GM23338 (cell line): Measurements from ENCODE around the gene SLC4A8. TPM values are rescaled to one million over a fixed set of nuclear protein-coding genes. Genes with fewer than 3 reads are reported as not detected.
A peak's percentile ranks its signal among the peaks of the same experiment; 100 is the strongest.

Experiments
- ATAC-seq: fragments of 200-7000 bp; cut with Tn5 transposase; 3 replicates; pipeline ENCODE4 v1.9.1; 2020
- DNase-seq: peaks from one replicate; pipeline ENCODE4 v3.0.0-alpha.2; 2015; ENCODE audit warnings: low spot score
- H2AFZ ChIP-seq: fragments of 200-600 bp; sonication (generic); 2 replicates; pipeline ENCODE4 v1.8.0; 2016; ENCODE audit warnings: antibody characterized with exemption, mild to moderate bottlenecking, moderate library complexity
- H3F3A ChIP-seq: fragments of 200-600 bp; sonication (generic); replicated peaks from 2 replicates; pipeline ENCODE4 v1.8.0; 2017; ENCODE audit warnings: antibody characterized with exemption, mixed run types, low read depth
- H3K27ac ChIP-seq: fragments of 200-600 bp; sonication (generic); 2 replicates; pipeline ENCODE4 v1.6.1; 2016; ENCODE audit warnings: low read depth
- H3K27me3 ChIP-seq: fragments of 200-600 bp; sonication (generic); 2 replicates; pipeline ENCODE4 v1.8.0; 2016; ENCODE audit warnings: mild to moderate bottlenecking, mixed run types, moderate library complexity; ENCODE audit not compliant: insufficient read depth
- H3K36me3 ChIP-seq: fragments of 200-600 bp; sonication (generic); 2 replicates; pipeline ENCODE4 v1.8.0; 2016; ENCODE audit warnings: mild to moderate bottlenecking; ENCODE audit not compliant: insufficient read depth
- H3K4me1 ChIP-seq: fragments of 200-600 bp; sonication (generic); 2 replicates; pipeline ENCODE4 v1.8.0; 2016; ENCODE audit warnings: mild to moderate bottlenecking, moderate library complexity; ENCODE audit not compliant: insufficient read depth
- H3K4me2 ChIP-seq: fragments of 200-600 bp; sonication (generic); 2 replicates; pipeline ENCODE4 v1.7.1; 2017; ENCODE audit warnings: mixed run types
- H3K4me3 ChIP-seq: fragments of 200-600 bp; sonication (generic); 2 replicates; pipeline ENCODE4 v1.6.1; 2016; ENCODE audit warnings: mixed run types
- H3K79me2 ChIP-seq: fragments of 200-600 bp; sonication (generic); replicated peaks from 2 replicates; pipeline ENCODE4 v1.8.0; 2017; ENCODE audit warnings: mild to moderate bottlenecking; ENCODE audit not compliant: insufficient read depth
- H3K9me2 ChIP-seq: fragments of 200-600 bp; sonication (generic); 2 replicates; pipeline ENCODE4 v1.8.0; 2017; ENCODE audit not compliant: insufficient read depth
- H4K20me1 ChIP-seq: fragments of 200-600 bp; sonication (generic); replicated peaks from 2 replicates; pipeline ENCODE4 v1.8.0; 2017; ENCODE audit warnings: mild to moderate bottlenecking; ENCODE audit not compliant: insufficient read depth
- H3K27ac Mint-ChIP-seq: 2 replicates; pipeline ENCODE4 v1.8.0; 2020; ENCODE audit warnings: inconsistent platforms, mild to moderate bottlenecking, moderate library complexity, mixed read lengths
- H3K27me3 Mint-ChIP-seq: 3 replicates; pipeline ENCODE4 v1.8.0; 2022; ENCODE audit warnings: low read depth, mild to moderate bottlenecking, moderate library complexity, mixed read lengths, inconsistent platforms; ENCODE audit not compliant: insufficient read depth, poor library complexity
- H3K36me3 Mint-ChIP-seq: 3 replicates; pipeline ENCODE4 v1.8.0; 2021; ENCODE audit warnings: low read depth, mild to moderate bottlenecking, inconsistent platforms, moderate library complexity, mixed read lengths
- H3K4me1 Mint-ChIP-seq: 3 replicates; pipeline ENCODE4 v1.8.0; 2020; ENCODE audit warnings: mild to moderate bottlenecking, inconsistent platforms, mixed read lengths
- H3K4me3 Mint-ChIP-seq: 3 replicates; pipeline ENCODE4 v1.8.0; 2021; ENCODE audit warnings: moderate library complexity, mild to moderate bottlenecking, inconsistent platforms, mixed read lengths
- H3K9me3 Mint-ChIP-seq: 3 replicates; pipeline ENCODE4 v1.8.0; 2020; ENCODE audit warnings: moderate library complexity, mild to moderate bottlenecking, inconsistent platforms, mixed read lengths
- CREB1 ChIP-seq: fragments of 250-450 bp; sonication (Bioruptor Pico); IDR thresholded peaks from 2 replicates; pipeline ENCODE4 v1.5.0; 2020; ENCODE audit warnings: low read depth, mild to moderate bottlenecking, moderate library complexity
- EZH2 ChIP-seq: fragments of 200-600 bp; sonication (generic); IDR thresholded peaks from one replicate; pipeline ENCODE4 v1.8.0; 2017; ENCODE audit warnings: antibody characterized with exemption, mild to moderate bottlenecking, low read depth; ENCODE audit not compliant: unreplicated experiment
- EZH2phosphoT487 ChIP-seq: fragments of 200-600 bp; sonication (generic); IDR thresholded peaks from one replicate; pipeline ENCODE4 v1.8.1; 2018; ENCODE audit warnings: antibody characterized with exemption; ENCODE audit not compliant: unreplicated experiment
- JUNB ChIP-seq: IDR thresholded peaks from one replicate; pipeline ENCODE4 v1.6.1; 2016; ENCODE audit warnings: antibody characterized with exemption; ENCODE audit not compliant: unreplicated experiment
- NANOG ChIP-seq: IDR thresholded peaks from 2 replicates; pipeline ENCODE4 v1.6.1; 2016; ENCODE audit warnings: antibody characterized with exemption, borderline replicate concordance
- POLR2AphosphoS5 ChIP-seq: IDR thresholded peaks from 2 replicates; pipeline ENCODE4 v1.6.1; 2016; ENCODE audit warnings: antibody characterized with exemption, low read depth
- STAT1 ChIP-seq: IDR thresholded peaks from one replicate; pipeline ENCODE4 v1.6.1; 2016; ENCODE audit warnings: antibody characterized with exemption; ENCODE audit not compliant: unreplicated experiment
- ZNF114 ChIP-seq: fragments of 250-450 bp; sonication (Bioruptor Pico); IDR thresholded peaks from 2 replicates; pipeline ENCODE4 v1.5.0; 2020; ENCODE audit warnings: mild to moderate bottlenecking, moderate library complexity
- ZNF331 ChIP-seq: fragments of 250-450 bp; sonication (Bioruptor Pico); IDR thresholded peaks from 2 replicates; pipeline ENCODE4 v1.5.0; 2020; ENCODE audit warnings: low read depth, mild to moderate bottlenecking, moderate library complexity
- polyA plus RNA-seq: library from polyadenylated mRNA; unstranded; fragments of >200 nt; fragmentation: Nextera tagmentation; extraction: Ambion mirVana; gene quantifications from 2 replicates; pipeline ENCODE4 v1.2.1, GENCODE V29; 2016
- total RNA-seq: library from RNA; depleted of rRNA; stranded (reverse); fragments of >200 nt; shearing (Covaris generic); gene quantifications from 2 replicates; pipeline ENCODE4 v1.2.3, GENCODE V29; 2014
- TF ChIP-seq, protein P1 (sequence below): IDR thresholded peaks from one replicate; pipeline ENCODE4 v1.6.1; 2018; ENCODE audit warnings: antibody characterized with exemption; ENCODE audit not compliant: unreplicated experiment
- TF ChIP-seq, protein P2 (sequence below), 2 experiments: fragments of 200-600 bp in 1 of 2; sonication (generic) in 1 of 2; conservative IDR thresholded peaks; 2 replicates each; pipeline versions ENCODE4 v1.5.1 to v1.6.1; 2016 to 2017; ENCODE audit warnings: antibody characterized with exemption in 2 of 2, low read depth in 2 of 2, mild to moderate bottlenecking in 2 of 2, moderate library complexity in 1 of 2
- TF ChIP-seq, protein P3 (sequence below): IDR thresholded peaks from 2 replicates; pipeline ENCODE4 v1.6.1; 2016; ENCODE audit warnings: antibody characterized with exemption
- TF ChIP-seq, protein P4 (sequence below): fragments of 250-450 bp; sonication (Bioruptor Pico); IDR thresholded peaks from 2 replicates; pipeline ENCODE4 v1.5.0; 2020; ENCODE audit warnings: mild to moderate bottlenecking, moderate library complexity

The SLC4A8 gene
- total and polyA plus RNA-seq, 2 experiments from 2014 or later = 7.6 to 9.2 TPM

DNA sequence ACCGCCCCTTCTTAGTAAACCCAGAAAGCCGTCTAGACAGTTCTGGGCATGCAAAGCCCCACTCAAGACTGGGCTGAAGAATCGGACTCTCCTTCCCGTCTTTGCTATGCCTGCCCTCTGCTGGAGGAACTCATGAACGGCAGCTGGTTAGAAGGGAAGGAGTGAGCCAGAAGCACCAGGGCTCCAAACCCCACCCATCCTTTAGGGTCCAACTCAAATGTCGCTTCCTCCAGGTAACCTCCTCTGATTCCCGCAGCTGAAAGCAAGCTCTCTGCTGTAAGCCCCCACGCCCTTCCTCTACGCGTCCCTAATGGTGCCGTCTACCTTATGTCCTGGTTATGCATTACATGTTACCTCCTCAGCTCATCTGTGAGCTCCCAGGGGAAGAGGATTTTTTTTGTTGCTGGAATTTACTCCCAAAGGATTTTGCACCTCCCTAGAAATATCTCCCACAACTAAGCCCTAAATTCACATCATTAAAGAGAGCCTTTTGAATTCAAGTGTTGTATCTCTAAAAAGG lies 107.4 kb downstream of the SLC4A8 start:
- Mint-ChIP-seq H3K4me1 (peaks cover 30% of the 10 kb centered on the region), H3K36me3 (no peaks in the 10 kb centered on the region), H3K27ac (no peak overlapping the region), H3K4me3 (peak overlapping the region; percentile 29; the same call in 2 of the 3 replicates), H3K27me3 (peaks cover 7% of the 10 kb centered on the region), H3K9me3 (no peaks in the 10 kb centered on the region)
- H3K4me3 ChIP-seq = peak overlapping the region; percentile 37
- no peaks in the 10 kb centered on the region for H3K36me3 ChIP-seq
- peak overlapping the region; percentile 65 for H3K4me2 ChIP-seq
- no peaks in the 10 kb centered on the region for H3K27me3 ChIP-seq
- H2AFZ ChIP-seq = peak overlapping the region; percentile 57
- no peaks in the 10 kb centered on the region for H3K9me2 ChIP-seq
- TF ChIP-seq JUNB = peak; percentile 63
- no peak for TF ChIP-seq CREB1 (CRISPR knock-in tag)
- TF ChIP-seq NANOG = no peak
- TF ChIP-seq EZH2 = no peak
- no peak for TF ChIP-seq EZH2phosphoT487
- TF ChIP-seq, protein P1, sequence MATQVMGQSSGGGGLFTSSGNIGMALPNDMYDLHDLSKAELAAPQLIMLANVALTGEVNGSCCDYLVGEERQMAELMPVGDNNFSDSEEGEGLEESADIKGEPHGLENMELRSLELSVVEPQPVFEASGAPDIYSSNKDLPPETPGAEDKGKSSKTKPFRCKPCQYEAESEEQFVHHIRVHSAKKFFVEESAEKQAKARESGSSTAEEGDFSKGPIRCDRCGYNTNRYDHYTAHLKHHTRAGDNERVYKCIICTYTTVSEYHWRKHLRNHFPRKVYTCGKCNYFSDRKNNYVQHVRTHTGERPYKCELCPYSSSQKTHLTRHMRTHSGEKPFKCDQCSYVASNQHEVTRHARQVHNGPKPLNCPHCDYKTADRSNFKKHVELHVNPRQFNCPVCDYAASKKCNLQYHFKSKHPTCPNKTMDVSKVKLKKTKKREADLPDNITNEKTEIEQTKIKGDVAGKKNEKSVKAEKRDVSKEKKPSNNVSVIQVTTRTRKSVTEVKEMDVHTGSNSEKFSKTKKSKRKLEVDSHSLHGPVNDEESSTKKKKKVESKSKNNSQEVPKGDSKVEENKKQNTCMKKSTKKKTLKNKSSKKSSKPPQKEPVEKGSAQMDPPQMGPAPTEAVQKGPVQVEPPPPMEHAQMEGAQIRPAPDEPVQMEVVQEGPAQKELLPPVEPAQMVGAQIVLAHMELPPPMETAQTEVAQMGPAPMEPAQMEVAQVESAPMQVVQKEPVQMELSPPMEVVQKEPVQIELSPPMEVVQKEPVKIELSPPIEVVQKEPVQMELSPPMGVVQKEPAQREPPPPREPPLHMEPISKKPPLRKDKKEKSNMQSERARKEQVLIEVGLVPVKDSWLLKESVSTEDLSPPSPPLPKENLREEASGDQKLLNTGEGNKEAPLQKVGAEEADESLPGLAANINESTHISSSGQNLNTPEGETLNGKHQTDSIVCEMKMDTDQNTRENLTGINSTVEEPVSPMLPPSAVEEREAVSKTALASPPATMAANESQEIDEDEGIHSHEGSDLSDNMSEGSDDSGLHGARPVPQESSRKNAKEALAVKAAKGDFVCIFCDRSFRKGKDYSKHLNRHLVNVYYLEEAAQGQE = no peak
- TF ChIP-seq POLR2AphosphoS5 = no peak
- TF ChIP-seq, protein P2, sequence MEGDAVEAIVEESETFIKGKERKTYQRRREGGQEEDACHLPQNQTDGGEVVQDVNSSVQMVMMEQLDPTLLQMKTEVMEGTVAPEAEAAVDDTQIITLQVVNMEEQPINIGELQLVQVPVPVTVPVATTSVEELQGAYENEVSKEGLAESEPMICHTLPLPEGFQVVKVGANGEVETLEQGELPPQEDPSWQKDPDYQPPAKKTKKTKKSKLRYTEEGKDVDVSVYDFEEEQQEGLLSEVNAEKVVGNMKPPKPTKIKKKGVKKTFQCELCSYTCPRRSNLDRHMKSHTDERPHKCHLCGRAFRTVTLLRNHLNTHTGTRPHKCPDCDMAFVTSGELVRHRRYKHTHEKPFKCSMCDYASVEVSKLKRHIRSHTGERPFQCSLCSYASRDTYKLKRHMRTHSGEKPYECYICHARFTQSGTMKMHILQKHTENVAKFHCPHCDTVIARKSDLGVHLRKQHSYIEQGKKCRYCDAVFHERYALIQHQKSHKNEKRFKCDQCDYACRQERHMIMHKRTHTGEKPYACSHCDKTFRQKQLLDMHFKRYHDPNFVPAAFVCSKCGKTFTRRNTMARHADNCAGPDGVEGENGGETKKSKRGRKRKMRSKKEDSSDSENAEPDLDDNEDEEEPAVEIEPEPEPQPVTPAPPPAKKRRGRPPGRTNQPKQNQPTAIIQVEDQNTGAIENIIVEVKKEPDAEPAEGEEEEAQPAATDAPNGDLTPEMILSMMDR (conservative IDR thresholded peaks at IDR 0.05; ENCODE audit: low read depth in 2 of 2) = peak; percentile 73 to 97
- TF ChIP-seq ZNF331 (CRISPR knock-in tag) = no peak
- TF ChIP-seq, protein P3, sequence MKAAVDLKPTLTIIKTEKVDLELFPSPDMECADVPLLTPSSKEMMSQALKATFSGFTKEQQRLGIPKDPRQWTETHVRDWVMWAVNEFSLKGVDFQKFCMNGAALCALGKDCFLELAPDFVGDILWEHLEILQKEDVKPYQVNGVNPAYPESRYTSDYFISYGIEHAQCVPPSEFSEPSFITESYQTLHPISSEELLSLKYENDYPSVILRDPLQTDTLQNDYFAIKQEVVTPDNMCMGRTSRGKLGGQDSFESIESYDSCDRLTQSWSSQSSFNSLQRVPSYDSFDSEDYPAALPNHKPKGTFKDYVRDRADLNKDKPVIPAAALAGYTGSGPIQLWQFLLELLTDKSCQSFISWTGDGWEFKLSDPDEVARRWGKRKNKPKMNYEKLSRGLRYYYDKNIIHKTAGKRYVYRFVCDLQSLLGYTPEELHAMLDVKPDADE = no peak
- TF ChIP-seq ZNF114 (CRISPR knock-in tag) = no peak
- TF ChIP-seq, protein P4, sequence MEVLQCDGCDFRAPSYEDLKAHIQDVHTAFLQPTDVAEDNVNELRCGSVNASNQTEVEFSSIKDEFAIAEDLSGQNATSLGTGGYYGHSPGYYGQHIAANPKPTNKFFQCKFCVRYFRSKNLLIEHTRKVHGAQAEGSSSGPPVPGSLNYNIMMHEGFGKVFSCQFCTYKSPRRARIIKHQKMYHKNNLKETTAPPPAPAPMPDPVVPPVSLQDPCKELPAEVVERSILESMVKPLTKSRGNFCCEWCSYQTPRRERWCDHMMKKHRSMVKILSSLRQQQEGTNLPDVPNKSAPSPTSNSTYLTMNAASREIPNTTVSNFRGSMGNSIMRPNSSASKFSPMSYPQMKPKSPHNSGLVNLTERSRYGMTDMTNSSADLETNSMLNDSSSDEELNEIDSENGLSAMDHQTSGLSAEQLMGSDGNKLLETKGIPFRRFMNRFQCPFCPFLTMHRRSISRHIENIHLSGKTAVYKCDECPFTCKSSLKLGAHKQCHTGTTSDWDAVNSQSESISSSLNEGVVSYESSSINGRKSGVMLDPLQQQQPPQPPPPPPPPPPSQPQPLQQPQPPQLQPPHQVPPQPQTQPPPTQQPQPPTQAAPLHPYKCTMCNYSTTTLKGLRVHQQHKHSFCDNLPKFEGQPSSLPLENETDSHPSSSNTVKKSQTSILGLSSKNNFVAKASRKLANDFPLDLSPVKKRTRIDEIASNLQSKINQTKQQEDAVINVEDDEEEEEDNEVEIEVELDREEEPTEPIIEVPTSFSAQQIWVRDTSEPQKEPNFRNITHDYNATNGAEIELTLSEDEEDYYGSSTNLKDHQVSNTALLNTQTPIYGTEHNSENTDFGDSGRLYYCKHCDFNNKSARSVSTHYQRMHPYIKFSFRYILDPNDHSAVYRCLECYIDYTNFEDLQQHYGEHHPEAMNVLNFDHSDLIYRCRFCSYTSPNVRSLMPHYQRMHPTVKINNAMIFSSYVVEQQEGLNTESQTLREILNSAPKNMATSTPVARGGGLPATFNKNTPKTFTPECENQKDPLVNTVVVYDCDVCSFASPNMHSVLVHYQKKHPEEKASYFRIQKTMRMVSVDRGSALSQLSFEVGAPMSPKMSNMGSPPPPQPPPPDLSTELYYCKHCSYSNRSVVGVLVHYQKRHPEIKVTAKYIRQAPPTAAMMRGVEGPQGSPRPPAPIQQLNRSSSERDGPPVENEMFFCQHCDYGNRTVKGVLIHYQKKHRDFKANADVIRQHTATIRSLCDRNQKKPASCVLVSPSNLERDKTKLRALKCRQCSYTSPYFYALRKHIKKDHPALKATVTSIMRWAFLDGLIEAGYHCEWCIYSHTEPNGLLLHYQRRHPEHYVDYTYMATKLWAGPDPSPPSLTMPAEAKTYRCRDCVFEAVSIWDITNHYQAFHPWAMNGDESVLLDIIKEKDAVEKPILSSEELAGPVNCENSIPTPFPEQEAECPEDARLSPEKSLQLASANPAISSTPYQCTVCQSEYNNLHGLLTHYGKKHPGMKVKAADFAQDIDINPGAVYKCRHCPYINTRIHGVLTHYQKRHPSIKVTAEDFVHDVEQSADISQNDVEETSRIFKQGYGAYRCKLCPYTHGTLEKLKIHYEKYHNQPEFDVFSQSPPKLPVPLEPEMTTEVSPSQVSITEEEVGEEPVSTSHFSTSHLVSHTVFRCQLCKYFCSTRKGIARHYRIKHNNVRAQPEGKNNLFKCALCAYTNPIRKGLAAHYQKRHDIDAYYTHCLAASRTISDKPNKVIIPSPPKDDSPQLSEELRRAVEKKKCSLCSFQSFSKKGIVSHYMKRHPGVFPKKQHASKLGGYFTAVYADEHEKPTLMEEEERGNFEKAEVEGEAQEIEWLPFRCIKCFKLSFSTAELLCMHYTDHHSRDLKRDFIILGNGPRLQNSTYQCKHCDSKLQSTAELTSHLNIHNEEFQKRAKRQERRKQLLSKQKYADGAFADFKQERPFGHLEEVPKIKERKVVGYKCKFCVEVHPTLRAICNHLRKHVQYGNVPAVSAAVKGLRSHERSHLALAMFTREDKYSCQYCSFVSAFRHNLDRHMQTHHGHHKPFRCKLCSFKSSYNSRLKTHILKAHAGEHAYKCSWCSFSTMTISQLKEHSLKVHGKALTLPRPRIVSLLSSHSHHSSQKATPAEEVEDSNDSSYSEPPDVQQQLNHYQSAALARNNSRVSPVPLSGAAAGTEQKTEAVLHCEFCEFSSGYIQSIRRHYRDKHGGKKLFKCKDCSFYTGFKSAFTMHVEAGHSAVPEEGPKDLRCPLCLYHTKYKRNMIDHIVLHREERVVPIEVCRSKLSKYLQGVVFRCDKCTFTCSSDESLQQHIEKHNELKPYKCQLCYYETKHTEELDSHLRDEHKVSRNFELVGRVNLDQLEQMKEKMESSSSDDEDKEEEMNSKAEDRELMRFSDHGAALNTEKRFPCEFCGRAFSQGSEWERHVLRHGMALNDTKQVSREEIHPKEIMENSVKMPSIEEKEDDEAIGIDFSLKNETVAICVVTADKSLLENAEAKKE = no peak
- TF ChIP-seq STAT1 = no peak
- DNase-seq (peak; percentile 95), ATAC-seq (peak; percentile 89)
- H3K4me1 ChIP-seq = peaks cover 10% of the 10 kb centered on the region
- H3K27ac ChIP-seq = no peak overlapping the region
- no peaks in the 10 kb centered on the region for H4K20me1 ChIP-seq
- H3K79me2 ChIP-seq = no peaks in the 10 kb centered on the region
- H3F3A ChIP-seq = no peaks in the 10 kb centered on the region
